Measurements from ENCODE around the gene SPSB1. TPM values are rescaled to one million over a fixed set of nuclear protein-coding genes. Genes with fewer than 3 reads are reported as not detected.

Gene SPSB1
- polyA plus RNA-seq, 3 donors = 10.8 to 11.8 (median 11.6) TPM

DNA sequence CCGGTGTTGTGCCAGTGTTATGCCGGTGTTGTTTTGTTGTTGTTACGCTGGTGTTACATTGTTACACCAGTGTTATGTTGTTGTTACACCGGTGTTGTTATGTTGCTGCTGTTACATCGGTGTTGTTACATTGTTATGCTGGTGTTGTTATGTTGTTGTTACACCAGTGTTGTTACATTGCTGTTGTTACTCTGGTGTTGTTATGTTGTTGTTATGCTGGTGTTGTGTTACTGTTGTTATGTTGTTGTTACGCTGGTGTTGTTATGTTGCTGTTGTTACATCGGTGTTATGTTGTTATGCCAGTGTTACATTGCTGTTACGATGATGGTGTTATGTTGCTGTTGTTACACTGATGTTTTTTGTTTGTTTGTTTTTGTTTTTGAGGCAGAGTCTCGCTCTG is 34.1 kb upstream of the SPSB1 start:
- no peak for DNase-seq (ENCODE audit: low read depth in 3 of 3, low spot score in 2 of 3)

DNA sequence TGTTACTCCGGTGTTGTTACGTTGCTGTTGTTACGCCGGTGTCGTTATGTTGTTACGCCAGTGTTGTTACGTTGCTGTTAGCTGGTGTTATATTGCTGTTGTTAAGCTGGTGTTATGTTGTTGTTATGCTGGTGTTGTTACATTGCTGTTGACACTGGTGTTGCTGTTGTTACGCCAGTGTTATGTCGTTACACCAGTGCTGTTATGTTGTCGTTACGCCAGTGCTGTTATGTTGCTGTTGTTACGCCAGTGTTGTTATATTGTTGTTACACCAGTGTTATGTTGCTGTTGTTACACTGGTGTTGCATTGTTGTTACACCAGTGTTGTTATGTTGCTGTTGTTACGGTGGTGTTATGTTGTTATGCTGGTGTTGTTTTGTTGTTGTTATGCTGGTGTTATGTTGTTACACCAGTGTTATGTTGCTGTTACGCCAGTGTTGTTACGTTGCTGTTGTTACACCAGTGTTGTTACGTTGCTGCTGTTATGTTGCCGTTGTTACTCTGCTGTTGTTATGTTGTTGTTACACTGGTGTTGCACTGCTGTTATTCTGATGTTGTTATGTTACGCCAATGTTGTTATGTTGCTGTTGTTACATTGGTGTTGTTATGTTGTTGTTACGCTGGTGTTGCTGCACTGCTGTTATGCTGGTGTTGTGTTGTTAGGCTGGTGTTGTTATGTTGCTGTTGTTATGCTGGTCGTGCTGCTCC is 32.5 kb upstream of the SPSB1 start:
- no peak for DNase-seq (ENCODE audit: low read depth in 3 of 3, low spot score in 2 of 3)

DNA sequence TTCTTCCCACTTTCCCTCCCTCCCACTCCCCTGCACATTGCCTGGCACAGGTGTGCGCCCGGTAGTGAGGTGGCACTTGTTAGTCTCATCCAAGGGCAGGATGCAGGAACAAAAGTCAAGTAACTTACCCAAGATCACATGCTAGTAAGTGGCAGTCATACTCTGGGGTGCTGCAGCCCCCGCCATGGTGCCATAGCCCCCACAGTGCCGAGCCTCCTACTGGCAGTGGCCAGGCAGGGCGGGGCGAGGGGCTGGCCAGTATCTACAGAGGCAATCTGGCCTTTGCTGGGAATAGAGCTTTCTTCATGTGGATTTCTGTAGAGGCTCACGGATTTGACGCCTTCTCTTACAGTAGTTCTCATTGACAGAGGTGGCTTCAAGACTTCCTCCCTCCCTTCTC is 31.2 kb upstream of the SPSB1 start:
- DNase-seq (ENCODE audit: low read depth in 3 of 3, low spot score in 2 of 3) = no peak

DNA sequence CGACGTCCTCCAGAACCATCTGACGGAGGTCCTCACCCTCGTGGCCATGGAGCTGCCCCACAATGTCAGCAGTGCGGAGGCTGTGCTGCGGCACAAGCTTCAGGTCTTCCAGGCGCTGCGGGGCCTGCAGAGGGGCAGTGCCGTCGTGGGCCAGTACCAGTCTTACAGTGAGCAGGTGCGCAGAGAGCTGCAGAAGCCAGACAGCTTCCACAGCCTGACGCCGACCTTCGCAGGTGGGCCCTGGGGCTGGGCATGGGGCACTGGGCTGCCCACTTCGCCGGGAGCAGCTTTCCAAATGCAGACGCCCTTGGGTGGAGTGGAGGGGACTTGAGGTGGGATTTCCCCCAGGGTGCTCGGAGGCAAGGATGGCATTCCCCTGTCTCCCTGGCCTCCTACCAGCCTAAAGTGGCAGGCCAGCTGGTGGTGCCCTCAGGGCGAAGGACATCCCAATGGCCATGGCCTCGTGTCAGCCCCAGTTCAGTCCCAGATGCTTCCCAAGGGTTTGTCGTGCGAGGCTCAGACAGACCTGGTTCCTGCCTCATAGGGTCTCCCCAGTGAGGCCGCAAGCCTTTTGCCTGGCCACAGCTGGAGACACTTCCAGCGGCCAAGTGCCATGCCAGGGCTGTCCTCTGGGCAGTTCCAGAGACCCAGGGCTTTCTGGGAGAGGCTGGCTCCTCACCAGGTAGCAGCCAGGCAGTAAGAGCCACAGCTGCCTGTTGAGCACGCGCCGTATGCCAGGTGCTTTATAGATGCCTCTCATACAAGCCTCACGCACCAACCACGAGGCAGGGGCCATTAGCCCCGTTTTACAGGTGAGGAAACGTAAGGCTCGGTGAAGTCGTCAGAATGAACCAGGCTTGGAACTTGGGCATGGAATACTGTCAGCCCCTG is 30.4 kb upstream of the SPSB1 start:
- DNase-seq (ENCODE audit: low read depth in 3 of 3, low spot score in 2 of 3) = no peak

DNA sequence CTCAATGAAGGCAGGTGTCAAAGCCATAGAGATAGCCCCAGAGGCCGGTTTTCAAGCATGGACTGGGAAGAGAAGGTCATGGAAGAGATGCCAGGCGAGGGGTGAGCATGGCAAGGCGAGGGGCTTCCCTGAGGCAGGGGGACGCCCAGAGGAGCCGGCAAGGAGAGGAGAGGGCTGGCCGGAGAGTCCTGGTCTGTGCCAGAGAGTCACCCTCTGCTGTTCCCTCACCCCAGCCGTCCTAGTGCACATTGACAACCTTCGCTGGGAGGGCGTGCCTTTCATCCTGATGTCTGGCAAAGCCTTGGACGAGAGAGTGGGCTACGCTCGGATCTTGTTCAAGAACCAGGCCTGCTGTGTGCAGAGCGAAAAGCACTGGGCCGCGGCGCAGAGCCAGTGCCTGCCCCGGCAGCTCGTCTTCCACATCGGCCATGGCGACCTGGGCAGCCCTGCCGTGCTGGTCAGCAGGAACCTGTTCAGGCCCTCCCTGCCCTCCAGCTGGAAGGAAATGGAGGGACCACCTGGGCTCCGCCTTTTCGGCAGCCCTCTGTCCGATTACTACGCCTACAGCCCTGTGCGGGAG is 29.3 kb upstream of the SPSB1 start:
- DNase-seq (ENCODE audit: low read depth in 3 of 3, low spot score in 2 of 3) = no peak

DNA sequence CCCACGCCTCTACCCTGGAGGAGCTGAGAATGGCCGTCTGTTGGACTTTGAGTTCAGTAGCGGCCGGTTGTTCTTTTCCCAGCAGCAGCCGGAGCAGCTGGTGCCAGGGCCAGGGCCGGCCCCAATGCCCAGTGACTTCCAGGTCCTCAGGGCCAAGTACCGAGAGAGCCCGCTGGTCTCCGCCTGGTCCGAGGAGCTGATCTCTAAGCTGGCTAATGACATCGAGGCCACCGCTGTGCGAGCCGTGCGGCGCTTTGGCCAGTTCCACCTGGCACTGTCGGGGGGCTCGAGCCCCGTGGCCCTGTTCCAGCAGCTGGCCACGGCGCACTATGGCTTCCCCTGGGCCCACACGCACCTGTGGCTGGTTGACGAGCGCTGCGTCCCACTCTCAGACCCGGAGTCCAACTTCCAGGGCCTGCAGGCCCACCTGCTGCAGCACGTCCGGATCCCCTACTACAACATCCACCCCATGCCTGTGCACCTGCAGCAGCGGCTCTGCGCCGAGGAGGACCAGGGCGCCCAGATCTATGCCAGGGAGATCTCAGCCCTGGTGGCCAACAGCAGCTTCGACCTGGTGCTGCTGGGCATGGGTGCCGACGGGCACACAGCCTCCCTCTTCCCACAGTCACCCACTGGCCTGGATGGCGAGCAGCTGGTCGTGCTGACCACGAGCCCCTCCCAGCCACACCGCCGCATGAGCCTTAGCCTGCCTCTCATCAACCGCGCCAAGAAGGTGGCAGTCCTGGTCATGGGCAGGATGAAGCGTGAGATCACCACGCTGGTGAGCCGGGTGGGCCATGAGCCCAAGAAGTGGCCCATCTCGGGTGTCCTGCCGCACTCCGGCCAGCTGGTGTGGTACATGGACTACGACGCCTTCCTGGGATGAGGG is 28.5 kb upstream of the SPSB1 start:
- DNase-seq (ENCODE audit: low read depth in 3 of 3, low spot score in 2 of 3) = no peak

DNA sequence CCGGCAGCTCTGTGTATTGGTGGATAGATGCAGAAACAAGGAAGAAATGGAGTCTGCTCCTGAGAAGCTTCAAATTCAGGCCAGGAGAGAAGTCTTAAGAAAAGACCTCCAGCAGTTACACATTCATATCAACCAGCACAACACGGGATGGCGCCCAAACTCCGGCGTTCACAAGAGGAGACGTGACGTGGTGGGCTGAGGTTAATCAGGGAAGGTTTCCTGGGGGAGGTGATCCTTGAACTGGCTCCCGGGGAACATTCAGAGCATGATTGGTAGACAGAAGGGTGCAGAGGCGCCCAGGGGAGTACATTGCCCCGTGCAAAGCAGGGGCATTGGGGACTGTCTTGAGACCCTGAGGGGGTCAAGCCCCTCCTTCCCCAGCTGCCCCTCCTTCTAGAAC is 27.7 kb upstream of the SPSB1 start:
- DNase-seq (ENCODE audit: low read depth in 3 of 3, low spot score in 2 of 3) = no peak

DNA sequence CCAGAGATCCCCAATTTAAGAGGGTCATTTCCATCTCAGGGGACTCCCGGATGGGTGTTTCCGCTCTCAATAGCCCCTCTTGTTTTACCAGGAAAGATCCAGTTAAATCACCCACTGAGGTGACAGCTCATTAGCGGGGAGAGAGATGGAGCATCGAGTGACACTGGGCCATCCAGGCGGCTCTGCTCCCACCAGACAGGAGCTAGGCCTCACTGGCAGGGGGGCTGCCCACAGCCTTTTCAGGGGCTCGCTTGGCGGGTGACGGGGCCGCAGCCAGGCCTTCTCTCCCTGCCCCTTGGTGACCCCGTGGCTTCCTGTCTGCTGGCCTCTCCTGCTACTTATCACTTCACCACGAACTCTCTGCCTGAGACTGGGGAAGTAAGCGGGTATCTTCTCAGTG is 26.7 kb upstream of the SPSB1 start:
- DNase-seq (ENCODE audit: low read depth in 3 of 3, low spot score in 2 of 3) = no peak

DNA sequence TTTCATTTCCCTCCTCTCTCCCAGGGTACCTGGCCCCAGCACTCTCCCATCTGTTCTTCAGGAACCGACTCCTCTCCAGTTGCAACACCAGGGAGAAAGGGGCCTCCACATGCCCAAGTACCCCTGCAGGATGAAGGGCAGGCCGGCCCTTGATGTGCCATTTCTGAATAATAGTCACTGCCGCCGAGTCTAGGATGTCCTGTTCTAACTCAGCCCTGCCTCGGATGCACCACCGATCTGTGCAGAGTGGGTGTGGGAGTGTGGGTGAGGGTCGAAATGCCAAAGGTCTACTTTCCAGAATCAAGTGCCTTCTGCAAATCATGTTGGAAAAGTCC is 25.4 kb upstream of the SPSB1 start:
- DNase-seq (ENCODE audit: low read depth in 3 of 3, low spot score in 2 of 3) = no peak

DNA sequence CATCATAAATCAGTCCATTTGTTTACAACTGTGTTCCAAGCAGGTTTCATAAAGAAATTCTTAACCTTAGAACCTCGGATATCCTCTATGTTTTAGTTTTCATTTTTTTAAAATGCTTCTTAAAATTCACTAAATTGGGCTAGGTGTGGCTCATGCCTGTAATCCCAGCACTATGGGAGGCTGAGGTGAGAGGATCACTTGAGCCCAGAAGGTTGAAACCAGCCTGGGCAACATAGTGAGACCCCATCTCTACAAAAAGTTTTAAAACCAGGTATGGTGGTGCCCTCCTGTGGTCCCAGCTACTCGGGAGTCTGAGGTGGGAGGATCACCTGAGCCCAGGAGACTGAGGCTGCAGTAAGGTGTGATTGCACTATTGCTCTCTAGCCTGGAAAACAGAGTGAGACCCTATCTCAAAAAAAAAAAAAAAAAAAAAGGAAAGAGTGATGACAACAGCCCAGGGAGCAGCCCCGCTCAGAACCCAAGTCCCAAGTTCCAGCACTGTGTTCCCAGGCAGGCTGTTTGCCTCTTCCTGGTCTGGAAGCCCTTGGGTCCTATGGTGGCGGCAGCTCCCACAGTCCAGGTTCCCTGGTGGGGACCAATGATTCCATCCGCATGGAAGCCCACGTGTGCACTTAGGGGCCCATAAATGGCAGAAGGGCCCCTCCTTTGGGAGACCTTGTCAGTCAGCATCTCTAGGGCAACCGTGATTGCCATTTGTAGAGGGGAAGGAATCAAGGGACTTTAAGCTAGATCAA is 24.7 kb upstream of the SPSB1 start:
- DNase-seq (ENCODE audit: low read depth in 3 of 3, low spot score in 2 of 3) = no peak

DNA sequence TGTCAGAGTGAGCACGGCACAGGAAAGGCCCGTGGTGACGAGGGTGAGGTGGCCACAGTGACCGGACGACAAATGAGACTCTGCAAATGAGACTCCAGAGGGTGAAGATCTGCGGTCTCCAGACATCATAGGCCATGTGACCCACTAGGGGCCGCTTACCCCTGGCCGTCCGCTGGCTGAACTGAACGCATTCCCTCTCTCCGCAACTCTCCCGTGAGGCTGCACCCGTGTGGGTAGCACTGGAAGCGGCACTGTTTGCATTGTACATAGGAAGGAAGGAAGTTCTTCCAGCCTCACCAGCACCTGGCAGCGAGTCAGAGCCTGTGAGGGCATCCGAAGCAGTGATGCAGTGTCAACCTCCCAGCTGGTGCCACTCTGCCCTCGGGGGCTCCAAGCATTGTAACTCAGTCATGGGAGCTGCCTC is 23.6 kb upstream of the SPSB1 start:
- no peak for DNase-seq (ENCODE audit: low read depth in 3 of 3, low spot score in 2 of 3)

DNA sequence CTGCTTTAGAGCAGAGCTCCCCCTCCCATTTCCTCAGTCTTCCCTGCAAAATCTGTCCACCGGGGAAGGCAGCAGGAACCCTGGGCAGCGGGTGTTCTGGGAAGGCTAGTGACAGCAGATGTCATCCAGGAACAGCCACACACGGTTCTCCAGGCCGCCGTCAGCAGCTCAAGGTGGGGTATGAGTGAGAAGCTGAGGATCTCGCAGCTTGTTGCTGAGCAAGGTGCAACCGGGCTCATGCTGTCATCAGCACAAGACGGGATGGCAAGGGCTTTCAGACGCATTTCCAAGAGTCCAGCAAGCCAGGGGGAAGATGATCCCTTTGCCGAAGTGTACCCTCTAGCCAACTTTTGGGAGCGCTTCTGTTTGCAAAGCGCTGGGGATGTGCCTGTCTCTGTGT is 23.0 kb upstream of the SPSB1 start:
- DNase-seq (ENCODE audit: low read depth in 3 of 3, low spot score in 2 of 3) = no peak

DNA sequence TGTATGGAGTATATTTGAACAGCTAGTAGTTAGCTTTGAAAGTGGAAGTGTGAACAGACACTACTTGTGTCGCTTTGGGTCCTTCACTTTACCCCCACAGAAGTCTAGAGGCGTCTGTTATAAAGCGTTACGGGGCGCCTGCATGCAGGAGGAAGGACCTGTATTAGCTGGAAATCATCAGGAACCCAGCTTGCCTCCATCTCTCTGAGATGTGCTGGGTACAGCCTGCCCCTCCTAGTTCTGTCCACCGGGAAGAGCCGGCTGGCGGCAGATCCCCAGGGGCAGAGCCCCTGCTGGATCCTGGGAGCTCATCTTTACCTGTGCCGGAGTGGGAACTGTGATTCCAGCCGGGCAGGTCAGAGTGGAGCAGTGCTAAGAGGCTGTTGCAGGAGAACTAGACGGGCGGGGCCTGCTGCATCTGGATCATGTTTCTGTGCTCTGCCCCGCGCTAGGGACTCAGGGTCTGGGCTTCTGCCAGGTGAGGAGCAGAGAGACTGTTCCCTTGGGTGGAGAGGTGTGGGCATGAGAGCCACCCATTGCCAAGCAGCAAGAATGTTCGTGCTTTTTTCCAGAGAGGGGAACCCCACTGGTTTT is 22.3 kb upstream of the SPSB1 start:
- DNase-seq (ENCODE audit: low read depth in 3 of 3, low spot score in 2 of 3) = no peak

DNA sequence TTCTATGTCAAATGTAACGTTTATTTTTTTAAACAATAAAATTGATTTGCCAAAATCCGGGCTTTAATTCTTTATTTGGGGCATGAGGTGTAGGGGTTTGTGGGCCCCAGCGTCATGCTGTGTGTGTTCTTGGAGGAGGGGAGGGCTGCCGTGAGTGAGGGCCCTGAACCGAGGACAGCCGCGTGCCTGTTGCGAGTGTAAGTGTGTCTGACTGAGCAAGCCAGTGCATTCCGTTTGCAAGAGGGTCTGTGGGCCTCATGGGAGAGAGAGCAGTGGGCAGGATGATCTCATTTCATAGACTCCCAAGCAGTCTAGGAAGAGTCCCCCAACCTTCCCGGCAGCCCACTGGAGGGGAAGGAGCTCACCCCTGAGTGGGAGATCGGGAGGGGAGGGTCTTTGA is 21.4 kb upstream of the SPSB1 start:
- no peak for DNase-seq (ENCODE audit: low read depth in 3 of 3, low spot score in 2 of 3)

DNA sequence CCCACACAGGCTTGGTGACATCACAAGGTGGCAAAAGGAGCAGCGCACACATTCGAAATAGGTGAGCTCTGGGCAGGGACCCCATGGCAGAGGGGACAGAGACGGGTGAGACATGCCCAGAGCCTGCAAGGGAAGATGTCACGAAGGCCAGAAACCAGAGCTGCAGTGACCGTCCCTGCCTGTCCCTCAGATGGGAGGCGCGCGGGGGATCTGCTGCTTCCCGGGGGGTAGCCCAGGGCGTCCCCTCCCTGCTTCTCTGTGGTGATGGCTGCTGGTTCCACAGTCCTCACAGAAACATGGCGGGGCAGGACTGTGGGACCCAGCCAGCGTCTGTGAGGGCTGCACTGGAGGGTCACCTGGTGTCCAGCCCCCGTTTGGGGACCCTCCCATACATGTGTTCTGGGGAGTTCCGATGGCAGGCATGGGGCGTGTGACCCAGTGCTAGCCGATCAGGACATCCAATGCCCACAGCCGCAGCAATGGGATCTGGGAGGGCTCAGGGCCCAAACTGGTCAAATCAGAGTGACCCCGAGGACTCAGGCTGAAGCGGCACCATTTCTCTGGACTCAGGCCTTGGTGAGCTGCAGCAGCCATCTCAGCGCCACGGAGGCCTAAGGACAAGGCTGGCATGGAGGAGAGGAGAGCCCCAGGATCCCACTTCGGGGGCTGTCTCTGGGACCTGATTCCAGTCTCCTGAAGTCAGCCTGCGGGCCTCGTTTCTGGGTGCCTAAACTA is 20.7 kb upstream of the SPSB1 start:
- no peak for DNase-seq (ENCODE audit: low read depth in 3 of 3, low spot score in 2 of 3)

DNA sequence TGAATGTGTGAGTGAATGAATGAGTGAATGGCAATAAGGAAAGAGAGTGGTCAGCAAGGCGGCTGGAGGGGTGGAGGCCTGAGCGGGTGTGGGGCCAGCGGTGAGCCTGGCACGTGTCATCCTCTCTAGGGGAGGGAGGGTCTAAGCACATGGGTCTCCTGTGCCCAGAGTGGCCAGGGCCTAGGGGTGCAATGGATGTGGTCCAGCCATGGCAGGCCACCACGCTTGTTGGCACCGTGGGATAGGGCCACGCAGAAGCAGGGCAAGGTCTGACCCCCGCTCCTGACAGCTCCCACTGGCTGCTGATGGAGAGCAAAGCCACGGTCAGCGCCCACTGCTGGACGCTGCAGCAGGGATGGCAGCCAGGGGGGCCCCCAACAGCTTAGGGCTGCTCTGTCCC is 19.5 kb upstream of the SPSB1 start:
- DNase-seq (ENCODE audit: low read depth in 3 of 3, low spot score in 2 of 3) = no peak

DNA sequence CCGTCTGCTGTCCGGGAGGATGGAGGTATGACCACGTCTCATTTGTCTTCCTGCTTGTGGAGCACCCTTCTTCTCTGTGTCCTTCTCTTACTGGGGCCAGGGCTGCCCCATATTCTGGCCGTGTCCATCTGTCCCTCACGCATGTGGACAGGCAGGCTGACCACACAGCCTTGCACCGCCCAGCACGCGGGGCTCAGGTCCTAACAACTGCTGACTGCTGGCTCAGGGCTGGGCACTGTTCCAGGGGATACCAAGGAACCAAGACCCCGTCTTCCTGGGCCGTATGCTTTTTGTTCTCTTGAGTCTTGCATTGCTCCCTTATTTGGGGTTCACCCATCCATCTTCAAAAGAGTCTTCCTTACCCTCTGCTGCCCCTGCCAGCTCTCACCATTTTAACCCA is 17.5 kb upstream of the SPSB1 start:
- DNase-seq (ENCODE audit: low read depth in 3 of 3, low spot score in 2 of 3) = no peak

DNA sequence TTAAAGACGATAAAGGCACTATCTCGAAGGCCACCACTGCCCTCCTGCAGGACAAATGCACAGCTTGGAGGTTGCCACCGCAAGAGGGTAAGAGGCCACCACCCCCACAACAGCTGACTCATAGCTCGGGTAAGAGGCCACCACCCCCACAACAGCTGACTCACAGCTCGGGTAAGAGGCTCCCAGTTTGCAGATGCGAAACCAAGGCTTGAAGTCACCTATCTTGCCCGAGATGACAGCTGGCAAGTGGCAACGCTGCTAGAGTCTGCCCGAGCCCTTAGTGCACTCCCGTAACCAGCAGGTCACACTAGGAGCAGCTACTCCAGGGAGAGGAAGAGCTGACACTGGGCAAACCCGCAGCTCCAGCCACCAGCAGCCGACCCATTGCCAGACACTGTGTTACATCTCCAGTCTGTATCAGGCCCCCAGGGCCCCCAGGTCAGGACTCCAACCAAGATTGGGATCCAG is 17.1 kb upstream of the SPSB1 start:
- DNase-seq (ENCODE audit: low read depth in 3 of 3, low spot score in 2 of 3) = no peak

DNA sequence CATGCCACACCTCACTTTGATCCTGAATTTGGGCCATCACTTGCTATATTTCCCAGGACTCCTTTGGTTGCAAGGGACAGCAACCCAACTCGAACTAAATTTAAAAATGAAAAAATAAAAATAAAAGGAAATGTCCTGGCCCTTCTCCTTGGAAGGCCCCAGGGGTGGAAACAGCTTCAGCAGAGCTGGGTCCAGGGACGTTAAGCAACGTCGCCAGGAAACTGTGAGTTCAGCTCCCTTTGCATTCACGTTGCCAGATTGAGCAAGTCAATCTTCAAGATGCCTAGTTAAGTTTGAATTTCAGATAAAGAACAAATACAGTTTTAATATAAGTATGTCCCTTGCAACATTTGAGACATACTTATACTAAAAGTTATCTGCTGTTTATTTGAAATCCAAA is 14.6 kb upstream of the SPSB1 start:
- DNase-seq (ENCODE audit: low read depth in 3 of 3, low spot score in 2 of 3) = no peak

Measured in right renal cortex interstitium (tissue), 3 donors.